EH (cell line): Measurements from ENCODE around the gene TEN1.
"Not testable (repeated sequence)": the region's sequence is repeated elsewhere in the genome, so short reads cannot be mapped to it uniquely, and the experiment has no call there.

Source experiments
- DNase-seq: peaks from one replicate; pipeline ENCODE4 v3.0.0-alpha.2; 2015; ENCODE audit warnings: low read depth

The TEN1 gene

GRCh38 chr17:76027159-76027839 is 48.3 kb downstream of the TEN1 start, which contains the start of gene EVPL:
Gene EVPL (minus strand): TSS chr17:76027306. CDS start chr17:76027198, 108 bp downstream.
- DNase-seq = no peak

- no peak for DNase-seq
Measured at GRCh38 chr17:76032073-76032779, 53.2 kb downstream of the TEN1 start.

GRCh38 chr17:76032780-76033108 is 53.7 kb downstream of the TEN1 start:
- no peak for DNase-seq

- no peak for DNase-seq
Measured at GRCh38 chr17:76033139-76033538, 54.1 kb downstream of the TEN1 start.

GRCh38 chr17:76034428-76035350 is 55.6 kb downstream of the TEN1 start:
- DNase-seq = no peak

GRCh38 chr17:76036497-76037261 is 57.6 kb downstream of the TEN1 start:
- no peak for DNase-seq

- peak; percentile 50 for DNase-seq
Measured at GRCh38 chr17:76038050-76038449, 59.0 kb downstream of the TEN1 start.

GRCh38 chr17:76039121-76039520 is 60.1 kb downstream of the TEN1 start:
- DNase-seq = no peak

GRCh38 chr17:76040376-76040775 is 61.3 kb downstream of the TEN1 start:
- no peak for DNase-seq

GRCh38 chr17:76042868-76043267 is 63.8 kb downstream of the TEN1 start:
- DNase-seq = not testable (repeated sequence)

GRCh38 chr17:76044475-76045007 is 65.5 kb downstream of the TEN1 start:
- not testable (repeated sequence) for DNase-seq

GRCh38 chr17:76046064-76046463 is 67.0 kb downstream of the TEN1 start:
- DNase-seq = no peak

GRCh38 chr17:76048025-76048605 is 69.1 kb downstream of the TEN1 start:
- DNase-seq = no peak

GRCh38 chr17:76048711-76049110 is 69.7 kb downstream of the TEN1 start:
- DNase-seq = peak; percentile 70

- no peak for DNase-seq
Measured at GRCh38 chr17:76049239-76049638, 70.2 kb downstream of the TEN1 start.

- no peak for DNase-seq
Measured at GRCh38 chr17:76049836-76050537, 70.9 kb downstream of the TEN1 start.
